Activated CD4-positive, alpha-beta T cell treated with anti-CD3 and anti-CD28 coated beads, Interleukin-2, amount 50 U/mL, for 48 hours (primary cell): ENCODE data around the gene SARS1.

ENCODE experiments used
- DNase-seq, 2 experiments: peaks; one replicate each; pipeline ENCODE4 v3.0.0-alpha.2; 2020

The SARS1 gene

GRCh38 chr1:109251277-109252166 lies 37.8 kb downstream of the SARS1 start:
- DNase-seq: no peak

- no peak for DNase-seq
Measured at GRCh38 chr1:109252167-109252892, 38.6 kb downstream of the SARS1 start.

- no peak for DNase-seq
Measured at GRCh38 chr1:109252893-109253802, 39.4 kb downstream of the SARS1 start.

GRCh38 chr1:109253803-109254620 lies 40.3 kb downstream of the SARS1 start:
- DNase-seq: no peak

GRCh38 chr1:109254621-109255096 lies 40.9 kb downstream of the SARS1 start:
- DNase-seq: no peak

- no peak for DNase-seq
Measured at GRCh38 chr1:109255097-109255651, 41.5 kb downstream of the SARS1 start.

- DNase-seq: no peak
Measured at GRCh38 chr1:109255678-109256077, 42.0 kb downstream of the SARS1 start.

GRCh38 chr1:109256085-109256484 lies 42.4 kb downstream of the SARS1 start:
- DNase-seq: no peak

GRCh38 chr1:109256971-109257681 lies 43.4 kb downstream of the SARS1 start:
- no peak for DNase-seq

GRCh38 chr1:109257682-109258421 lies 44.1 kb downstream of the SARS1 start:
- DNase-seq: no peak

GRCh38 chr1:109258481-109259466 lies 45.1 kb downstream of the SARS1 start:
- DNase-seq: no peak

- DNase-seq: no peak
Measured at GRCh38 chr1:109259674-109260557, 46.2 kb downstream of the SARS1 start.

GRCh38 chr1:109261006-109261405 lies 47.3 kb downstream of the SARS1 start:
- no peak for DNase-seq

- DNase-seq: no peak
Measured at GRCh38 chr1:109261578-109261977, 47.9 kb downstream of the SARS1 start.

- no peak for DNase-seq
Measured at GRCh38 chr1:109262231-109263055, 48.7 kb downstream of the SARS1 start.

- DNase-seq: no peak
Measured at GRCh38 chr1:109263234-109263596, 49.5 kb downstream of the SARS1 start.
